Heart left ventricle (tissue), 16 donors: ENCODE measurements around the gene ID3. TPM values are rescaled to one million over a fixed set of nuclear protein-coding genes. Genes with fewer than 3 reads are reported as not detected.

Experiments used
- ATAC-seq, 4 donors: fragments of 200-7000 bp; cut with Tn5 transposase; one replicate each; pipeline ENCODE4 v1.9.1; 2020 to 2022; ENCODE audit warnings: moderate library complexity in 4 of 4, mild to moderate bottlenecking in 3 of 4, moderate number of reproducible peaks in 1 of 4
- DNase-seq, 5 donors: peaks; one replicate each; pipeline ENCODE4 v3.0.0-alpha.2; 2020
- H3K27ac ChIP-seq, 12 donors: fragments of 200-600 bp; sonication (generic) in 4 of 12; one replicate each; pipeline versions ENCODE4 v1.5.0 to v1.8.0; 2016 to 2022; ENCODE audit warnings: mild to moderate bottlenecking in 2 of 12
- H3K27me3 ChIP-seq, 9 donors: fragments of 200-600 bp; sonication (generic) in 2 of 9; one replicate each; pipeline versions ENCODE4 v1.5.1 to v1.8.0; 2016 to 2022; ENCODE audit warnings: mild to moderate bottlenecking in 3 of 9
- H3K36me3 ChIP-seq, 9 donors: fragments of 200-600 bp; sonication (generic) in 2 of 9; one replicate each; pipeline versions ENCODE4 v1.5.0 to v1.8.0; 2018 to 2022; ENCODE audit warnings: mild to moderate bottlenecking in 2 of 9
- H3K4me1 ChIP-seq, 12 donors: fragments of 200-600 bp; sonication (generic) in 4 of 12; one replicate each; pipeline versions ENCODE4 v1.5.0 to v1.8.0; 2016 to 2022; ENCODE audit warnings: mild to moderate bottlenecking in 3 of 12
- H3K4me3 ChIP-seq, 12 donors: fragments of 200-600 bp; sonication (generic) in 4 of 12; one replicate each; pipeline versions ENCODE4 v1.5.0 to v1.8.0; 2017 to 2022; ENCODE audit warnings: mild to moderate bottlenecking in 9 of 12, moderate library complexity in 4 of 12
- H3K9me3 ChIP-seq, 12 donors: fragments of 200-600 bp; sonication (generic) in 4 of 12; one replicate each; pipeline versions ENCODE4 v1.5.0 to v1.8.0; 2016 to 2022; ENCODE audit warnings: mild to moderate bottlenecking in 1 of 12
- CTCF ChIP-seq, 12 donors: fragments of 200-600 bp; sonication (generic) in 4 of 12; IDR thresholded peaks; one replicate each; pipeline versions ENCODE4 v1.5.0 to v1.8.0; 2018 to 2022; ENCODE audit warnings: antibody characterized with exemption in 12 of 12, mild to moderate bottlenecking in 5 of 12
- POLR2A ChIP-seq, 2 donors: fragments of 450-650 bp; IDR thresholded peaks; one replicate each; pipeline ENCODE4 v1.6.1; 2017; ENCODE audit warnings: antibody characterized with exemption in 2 of 2, mild to moderate bottlenecking in 2 of 2, moderate library complexity in 2 of 2
- WGBS, 4 donors: extraction: QIAGEN DNeasy Blood & Tissue Kit in 2 of 4; methylation state at CpG; one replicate each; pipeline versions ENCODE4 v1.1.5 to v1.1.7; 2013 to 2018; 5-methylcytosine and 5-hydroxymethylcytosine counted together
- intact Hi-C, 10 donors: fragments of 100-400 bp; cut with DNase I; formaldehyde crosslinking; loops; one replicate each; pipeline versions ENCODE4 v1.11.1 to v1.14.2; 2022
- long read RNA-seq, 3 donors: library from polyadenylated mRNA; unstranded; transcript quantifications; one replicate each; pipeline ENCODE4 v2.0.0, GENCODE V29; 2020 to 2021
- polyA plus RNA-seq, 2 donors: library from polyadenylated mRNA; stranded (reverse); fragments of 200-250 nt; gene quantifications; one replicate each; pipeline ENCODE4 v1.2.3, GENCODE V29; 2013
- total RNA-seq, 9 donors: library from RNA; depleted of rRNA in 2 of 9; stranded (reverse); fragments of >200 nt in 2 of 9; fragmentation: NEBNext Ultra II Directional in 3 of 9; extraction: Animal tissue kit (Norgen Biotek cat#: 25700) in 3 of 9; gene quantifications; one replicate each; pipeline versions ENCODE4 v1.1.0 to v1.2.4, GENCODE V29; 2016 to 2023
- donor health status: ischemic (EF 13 %, LVEDD 7.1; RV severe dilation, severe dysfunction).
- donor health status: healthy with polysubstance abuse.
- donor health status: DM: no; HTN: yes; CAD: no.
- donor health status: DM: no; HTN: no; CAD: no.
- donor health status: ischemic (EF 25% LVEDD 6.9; RV normal size, moderate dysfunction).
- donor health status: ischemic (EF 25% LVEDD 5.7; RV mildly dilated, moderate dysfunction).
- donor health status: healthy.
- donor health status: DM: yes; HTN: yes; CAD: no.
- donor health status: ischemic (EF 35%, LVEDD 5.7; RV mildly dilated, moderate dysfunction).
- donor health status: nonischemic (EF 11% LVEDD 7.7; RV severe dilation, severe dysfunction).
- donor health status: DM: yes; HTN: yes; CAD: no.
- donor health status: PGD.
- donor health status: ischemic (EF 29% LVEDD 5.4; RV normal size, mild dysfunction).
- donor health status: nonischemic (EF 23%, LVEDD 6.1; RV moderate dilation, normal function).

Gene ID3
- 100 to 1,000 TPM in 3 of 9 donors, 10 to 100 TPM in 6; 57.5 to 185 (median 91.0) TPM for total RNA-seq
- polyA plus RNA-seq, result 100 to 1,000 TPM in 1 of 2 donors, 10 to 100 TPM in 1; 55.3 to 153 TPM
- long read RNA-seq, donor 1, transcript ID3-201 (3 exons, 1,251 nt), result major isoform, 82 of 95 reads
- long read RNA-seq, donor 1, partial matches to known transcripts, result 11 of 95 reads
- long read RNA-seq, donor 1, other reads (novel, unspliced or antisense), result 0 of 95 reads
- long read RNA-seq, donor 2, transcript ID3-201 (3 exons, 1,251 nt), result major isoform, 189 of 258 reads
- long read RNA-seq, donor 2, transcript ID3-203 (2 exons, 892 nt), result minor isoform, 11 of 258 reads
- long read RNA-seq, donor 2, partial matches to known transcripts, result 0 of 258 reads
- long read RNA-seq, donor 2, other reads (novel, unspliced or antisense), result 57 of 258 reads
- long read RNA-seq, donor 3, transcript ID3-201 (3 exons, 1,251 nt), result major isoform, 58 of 62 reads
- long read RNA-seq, donor 3, partial matches to known transcripts, result 0 of 62 reads
- long read RNA-seq, donor 3, other reads (novel, unspliced or antisense), result 1 of 62 reads

GRCh38 chr1:23559136-23559984 is at the start of gene ID3:
ID3 (minus strand) TSS chr1:23559501; CDS start chr1:23559426, 75 bp downstream.
- Histone ChIP-seq H3K36me3 (peaks cover 0 to 25% (median 14%) of the 10 kb centered on the region in 9 donors), H3K27me3 (no peaks in the 10 kb centered on the region), H3K27ac (peak within 1 kb of the TSS; percentile 83 to 97 (median 94)), H3K4me1 (peaks cover 4 to 83% (median 59%) of the 10 kb centered on the region in 12 donors), H3K9me3 (no peaks in the 10 kb centered on the region), H3K4me3 (peak within 1 kb of the TSS; percentile 60 to 92 (median 79))
- WGBS, 4 donors, result 0 to 1% (median 0%) methylated on average over 45 to 57 of the region's 57 CpGs
- no peak for TF ChIP-seq CTCF (IDR thresholded peaks at IDR 0.05)
- TF ChIP-seq POLR2A (IDR thresholded peaks at IDR 0.05), result peak; percentile 88 to 99
- intact Hi-C loops, result loop anchor here in 2 of 10 donors (5.0 to 10.0 kb wide), 2 partner anchors 78 to 195 kb away; no protein-coding TSS in a partner anchor
- ATAC-seq (peak; percentile 75 to 86 (median 79)), DNase-seq (peak; percentile 97 to 99 (median 98))

GRCh38 chr1:23607944-23608343 is 48.6 kb upstream of the ID3 start:
- intact Hi-C loops, result no loop called here
- H3K4me3 ChIP-seq, result no peak overlapping the region
- no peak for TF ChIP-seq POLR2A (IDR thresholded peaks at IDR 0.05)
- TF ChIP-seq CTCF (IDR thresholded peaks at IDR 0.05), result no peak
- no peak for DNase-seq
- peaks cover 0 to 4% (median 0%) of the 10 kb centered on the region in 12 donors for H3K4me1 ChIP-seq
- H3K9me3 ChIP-seq, result no peaks in the 10 kb centered on the region
- H3K36me3 ChIP-seq, result no peaks in the 10 kb centered on the region
- no peak overlapping the region for H3K27ac ChIP-seq
- 61 to 73% (median 66%) methylated on average over 4 of the region's 4 CpGs for WGBS, 4 donors
- H3K27me3 ChIP-seq, result no peaks in the 10 kb centered on the region
- no peak for ATAC-seq

GRCh38 chr1:23601968-23602876 is 42.9 kb upstream of the ID3 start:
- WGBS, 4 donors, result 83 to 90% (median 89%) methylated on average over 10 of the region's 10 CpGs
- no peak for TF ChIP-seq CTCF (IDR thresholded peaks at IDR 0.05)
- H3K36me3 ChIP-seq, result no peaks in the 10 kb centered on the region
- no peak overlapping the region for H3K4me3 ChIP-seq
- no peak for ATAC-seq
- peak in 1 of 5 donors; percentile 2 for DNase-seq
- no peaks in the 10 kb centered on the region for H3K9me3 ChIP-seq
- no peak overlapping the region for H3K27ac ChIP-seq
- no peaks in the 10 kb centered on the region for H3K27me3 ChIP-seq
- H3K4me1 ChIP-seq, result peaks cover 0 to 17% (median 12%) of the 10 kb centered on the region in 12 donors
- intact Hi-C loops, result no loop called here
